ENCODE measurements around the gene PACS1. TPM values are rescaled to one million over a fixed set of nuclear protein-coding genes. Genes with fewer than 3 reads are reported as not detected.

PACS1 gene
- polyA plus RNA-seq, 1 of the 3 experiments (the other 2 are of a cell fraction) = 37.3 TPM

GRCh38 chr11:66067640-66068039 lies 2.4 kb upstream of the PACS1 start:
- Histone ChIP-seq H3K79me2 (ENCODE audit: insufficient read depth) (peaks cover 56% of the 10 kb centered on the region), H3K9me3 (no peaks in the 10 kb centered on the region), H4K20me1 (ENCODE audit: insufficient read depth) (peaks cover 20% of the 10 kb centered on the region), H3K4me3 (ENCODE audit: low read depth in 2 of 2, low read length in 1 of 2) (no peak overlapping the region), H3K36me3 (replicated peaks in 1 of 2; ENCODE audit: control insufficient read depth in 1 of 2, insufficient read depth in 2 of 2, low read length in 1 of 2) (peaks cover 59 to 60% of the 10 kb centered on the region in 2 experiments), H3K4me2 (no peak overlapping the region), H3K9ac (no peak overlapping the region), H2AFZ (ENCODE audit: low read depth) (no peak overlapping the region), H3F3A (replicated peaks; ENCODE audit: insufficient read depth) (peaks cover 69% of the 10 kb centered on the region), H3K27me3 (ENCODE audit: insufficient read depth) (no peaks in the 10 kb centered on the region), H3K27ac (ENCODE audit: low read depth in 2 of 2, low read length in 1 of 2) (peak overlapping the region; percentile 2 to 60; a peak in 3 of 4 replicates), H3K4me1 (ENCODE audit: control insufficient read depth in 1 of 2, insufficient read depth in 2 of 2, low read depth in 1 of 2, low read length in 1 of 2) (peaks cover 20 to 25% of the 10 kb centered on the region in 2 experiments; a peak in 3 of 4 replicates), H3K9me2 (no peaks in the 10 kb centered on the region)
- no peak for DNase-seq
- 100% methylated on average over 4 of the region's 4 CpGs for WGBS (ENCODE audit: low lambda C conversion rate)
- TF ChIP-seq NFIC (IDR thresholded peaks at IDR 0.05; ENCODE audit: borderline replicate concordance) (no peak), RFX5 (IDR thresholded peaks at IDR 0.05; ENCODE audit: low read length) (no peak), MEF2A (IDR thresholded peaks at IDR 0.05; ENCODE audit: borderline replicate concordance, low read depth) (no peak), TCF12 (IDR thresholded peaks at IDR 0.05) (no peak), TEAD4 (IDR thresholded peaks at IDR 0.05; ENCODE audit: borderline replicate concordance, insufficient read depth) (no peak), GATA2 (CRISPR knock-in tag; IDR thresholded peaks at IDR 0.05) (no peak), CTCF (IDR thresholded peaks at IDR 0.05) (no peak), EZH2phosphoT487 (IDR thresholded peaks at IDR 0.05; ENCODE audit: borderline replicate concordance, low read depth) (no peak), MXI1 (IDR thresholded peaks at IDR 0.05; ENCODE audit: low read depth, low read length) (no peak), JUND (IDR thresholded peaks at IDR 0.05) (no peak), REST (IDR thresholded peaks at IDR 0.05; ENCODE audit: low read depth, low read length) (no peak), IRF3 (IDR thresholded peaks at IDR 0.05; ENCODE audit: low read depth, low read length) (no peak), ZBTB33 (IDR thresholded peaks at IDR 0.05; ENCODE audit: borderline replicate concordance, low read depth) (no peak), PBX3 (IDR thresholded peaks at IDR 0.05) (no peak), CHD2 (IDR thresholded peaks at IDR 0.05; ENCODE audit: low read length, partially characterized antibody) (no peak)
- TF ChIP-seq, protein P1, sequence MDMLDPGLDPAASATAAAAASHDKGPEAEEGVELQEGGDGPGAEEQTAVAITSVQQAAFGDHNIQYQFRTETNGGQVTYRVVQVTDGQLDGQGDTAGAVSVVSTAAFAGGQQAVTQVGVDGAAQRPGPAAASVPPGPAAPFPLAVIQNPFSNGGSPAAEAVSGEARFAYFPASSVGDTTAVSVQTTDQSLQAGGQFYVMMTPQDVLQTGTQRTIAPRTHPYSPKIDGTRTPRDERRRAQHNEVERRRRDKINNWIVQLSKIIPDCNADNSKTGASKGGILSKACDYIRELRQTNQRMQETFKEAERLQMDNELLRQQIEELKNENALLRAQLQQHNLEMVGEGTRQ (IDR thresholded peaks at IDR 0.05; ENCODE audit: borderline replicate concordance, low read depth, low read length) = no peak
- TF ChIP-seq, protein P2, sequence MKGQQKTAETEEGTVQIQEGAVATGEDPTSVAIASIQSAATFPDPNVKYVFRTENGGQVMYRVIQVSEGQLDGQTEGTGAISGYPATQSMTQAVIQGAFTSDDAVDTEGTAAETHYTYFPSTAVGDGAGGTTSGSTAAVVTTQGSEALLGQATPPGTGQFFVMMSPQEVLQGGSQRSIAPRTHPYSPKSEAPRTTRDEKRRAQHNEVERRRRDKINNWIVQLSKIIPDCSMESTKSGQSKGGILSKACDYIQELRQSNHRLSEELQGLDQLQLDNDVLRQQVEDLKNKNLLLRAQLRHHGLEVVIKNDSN (IDR thresholded peaks at IDR 0.05; ENCODE audit: borderline replicate concordance, low read depth) = no peak
- ChIA-PET CTCF (interaction anchor here (1.0 to 8.2 kb wide), 24 partner anchors 8 to 356 kb away, joined by 3 to 101 read pairs (median 7); partner anchors contain the start of genes CCDC85B, CST6, KAT5 and RAB1B), POLR2A (no interaction called here)

Data from SK-N-SH (cell line).